GM18867 (cell line): ENCODE data around the gene CEMIP2.

Experiments used
- ATAC-seq: cut with Tn5 transposase; IDR thresholded peaks from one replicate; pipeline ENCODE4 v1.9.1; 2021; ENCODE audit warnings: mild to moderate bottlenecking, moderate library complexity; ENCODE audit not compliant: unreplicated experiment

Gene CEMIP2

GRCh38 chr9:71655141-71655540, 113.2 kb downstream of the CEMIP2 start:
- no peak for ATAC-seq

GRCh38 chr9:71652480-71652879, 115.8 kb downstream of the CEMIP2 start:
- ATAC-seq: no peak

- no peak for ATAC-seq
Measured at GRCh38 chr9:71648453-71648852, 119.9 kb downstream of the CEMIP2 start.

- ATAC-seq: peak; percentile 53
Measured at GRCh38 chr9:71647094-71647591, 121.2 kb downstream of the CEMIP2 start.

GRCh38 chr9:71646131-71646530, 122.2 kb downstream of the CEMIP2 start:
- no peak for ATAC-seq

GRCh38 chr9:71644819-71645362, 123.4 kb downstream of the CEMIP2 start:
- ATAC-seq: no peak

- no peak for ATAC-seq
Measured at GRCh38 chr9:71643330-71643729, 125.0 kb downstream of the CEMIP2 start.

- ATAC-seq: no peak
Measured at GRCh38 chr9:71642056-71642455, 126.3 kb downstream of the CEMIP2 start.

- ATAC-seq: no peak
Measured at GRCh38 chr9:71638627-71639026, 129.7 kb downstream of the CEMIP2 start.

GRCh38 chr9:71637926-71638325, 130.4 kb downstream of the CEMIP2 start:
- ATAC-seq: no peak

- peak; percentile 39 for ATAC-seq
Measured at GRCh38 chr9:71637375-71637774, 130.9 kb downstream of the CEMIP2 start.

GRCh38 chr9:71636143-71636839, 132.0 kb downstream of the CEMIP2 start:
- no peak for ATAC-seq

- ATAC-seq: no peak
Measured at GRCh38 chr9:71634752-71635151, 133.6 kb downstream of the CEMIP2 start.
